ENCODE data around the gene NLRP11.
A peak's percentile ranks its signal among the peaks of the same experiment; 100 is the strongest.
"Not testable (repeated sequence)": the region's sequence is repeated elsewhere in the genome, so short reads cannot be mapped to it uniquely, and the experiment has no call there.

Gene NLRP11

DNA sequence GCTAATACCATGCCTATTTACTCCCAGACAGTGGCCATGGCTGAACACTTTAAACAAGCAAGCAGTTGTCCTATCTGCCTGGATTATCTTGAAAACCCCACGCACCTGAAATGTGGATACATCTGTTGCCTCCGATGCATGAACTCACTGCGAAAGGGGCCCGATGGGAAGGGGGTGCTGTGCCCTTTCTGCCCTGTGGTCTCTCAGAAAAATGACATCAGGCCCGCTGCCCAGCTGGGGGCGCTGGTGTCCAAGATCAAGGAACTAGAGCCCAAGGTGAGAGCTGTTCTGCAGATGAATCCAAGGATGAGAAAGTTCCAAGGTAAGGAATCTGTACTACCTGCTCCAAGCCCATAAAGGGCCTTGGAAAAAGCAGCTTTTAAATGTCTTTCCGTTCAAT is 54.3 kb downstream of the NLRP11 start:
- peak in 1 of 2 donors; percentile 17 for DNase-seq

DNA sequence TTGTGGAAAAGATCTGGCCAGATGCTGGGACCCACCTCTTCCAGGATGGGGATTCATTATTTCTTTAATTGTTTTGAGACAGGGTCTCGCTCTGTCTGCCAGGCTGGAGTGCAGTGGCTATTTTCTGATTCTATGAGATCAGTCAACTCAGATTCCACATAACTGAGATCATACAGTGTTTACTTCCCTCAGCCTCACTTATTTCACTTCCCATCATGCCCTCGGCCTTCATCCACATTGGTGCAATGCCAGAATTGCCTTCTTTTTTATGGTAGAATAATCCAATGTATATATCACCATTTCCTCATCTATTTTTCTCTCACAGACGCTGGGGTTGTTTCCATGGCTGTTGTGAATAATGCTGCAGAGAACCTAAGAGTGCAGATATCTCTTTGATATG is 62.2 kb downstream of the NLRP11 start:
- DNase-seq = not testable (repeated sequence)

DNA sequence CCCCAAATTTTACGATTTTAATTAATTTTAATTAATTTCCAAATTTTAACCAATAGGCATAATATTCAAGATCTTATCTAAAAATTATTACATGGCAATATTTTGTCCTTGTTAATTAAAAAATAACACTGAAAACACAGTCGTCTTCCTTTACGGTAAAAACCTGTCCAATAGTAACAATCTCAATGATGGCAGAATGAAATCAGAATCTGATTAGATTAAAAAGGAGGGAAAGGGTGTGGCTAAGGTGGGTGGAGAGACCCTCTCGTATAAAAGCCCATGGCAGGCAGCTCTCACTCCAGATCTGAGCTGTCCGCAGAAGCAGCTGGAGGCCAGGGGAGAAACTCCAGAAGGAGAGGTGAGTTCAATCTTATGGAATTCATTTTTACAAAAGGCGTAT is 63.0 kb downstream of the NLRP11 start, which contains the start of gene RFPL4AL1:
Gene RFPL4AL1, plus strand, starts transcription at position 301 of the 400 bp plus-strand sequence. CDS start 2,687 bp downstream, outside the sequence.
- DNase-seq = not testable (repeated sequence)

DNA sequence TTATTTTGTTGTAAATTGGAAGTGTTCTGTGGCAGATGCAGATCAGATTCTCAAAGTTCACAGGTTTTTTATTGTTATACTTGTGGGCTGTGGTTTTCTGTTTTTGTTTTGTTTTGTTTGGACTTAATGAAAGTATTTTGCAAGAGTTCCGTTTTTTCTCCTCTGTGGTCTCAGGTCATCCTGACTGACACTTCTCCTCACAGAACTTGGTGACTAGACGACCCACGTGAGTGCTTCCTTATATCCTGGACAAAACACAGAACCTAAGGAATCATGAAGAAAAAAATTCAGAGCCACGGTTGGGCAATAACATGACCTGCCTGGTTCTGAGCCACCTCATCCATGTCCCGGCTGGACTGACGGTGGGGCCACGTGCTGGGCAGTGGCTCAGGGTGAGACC is 65.3 kb downstream of the NLRP11 start:
- no peak for DNase-seq

DNA sequence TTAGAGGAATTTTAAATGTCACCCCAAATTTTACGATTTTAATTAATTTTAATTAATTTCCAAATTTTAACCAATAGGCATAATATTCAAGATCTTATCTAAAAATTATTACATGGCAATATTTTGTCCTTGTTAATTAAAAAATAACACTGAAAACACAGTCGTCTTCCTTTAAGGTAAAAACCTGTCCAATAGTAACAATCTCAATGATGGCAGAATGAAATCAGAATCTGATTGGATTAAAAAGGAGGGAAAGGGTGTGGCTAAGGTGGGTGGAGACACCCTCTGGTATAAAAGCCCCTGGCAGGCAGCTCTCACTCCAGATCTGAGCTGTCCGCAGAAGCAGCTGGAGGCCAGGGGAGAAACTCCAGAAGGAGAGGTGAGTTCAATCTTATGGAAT is 73.0 kb downstream of the NLRP11 start, which contains the start of gene RFPL4A:
Gene RFPL4A, plus strand, starts transcription at position 301 of the 400 bp plus-strand sequence. CDS start 2,704 bp downstream, outside the sequence.
- not testable (repeated sequence) for DNase-seq

DNA sequence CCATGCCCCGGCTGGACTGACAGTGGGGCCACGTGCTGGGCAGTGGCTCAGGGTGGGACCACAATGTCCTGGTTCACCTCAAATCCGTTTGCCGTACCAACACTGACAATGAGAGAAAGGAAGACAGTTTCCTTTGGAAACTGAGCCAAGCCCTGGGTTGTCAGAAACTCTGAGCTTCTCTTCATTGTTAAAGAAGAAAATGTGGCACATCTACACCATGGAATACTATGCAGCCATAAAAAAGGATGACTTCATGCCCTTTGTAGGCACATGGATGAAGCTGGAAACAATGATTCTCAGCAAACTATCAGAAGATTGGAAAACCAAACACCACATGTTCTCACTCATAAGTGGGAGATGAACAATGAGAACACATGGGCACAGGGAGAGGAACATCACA is 75.0 kb downstream of the NLRP11 start:
- not testable (repeated sequence) for DNase-seq

DNA sequence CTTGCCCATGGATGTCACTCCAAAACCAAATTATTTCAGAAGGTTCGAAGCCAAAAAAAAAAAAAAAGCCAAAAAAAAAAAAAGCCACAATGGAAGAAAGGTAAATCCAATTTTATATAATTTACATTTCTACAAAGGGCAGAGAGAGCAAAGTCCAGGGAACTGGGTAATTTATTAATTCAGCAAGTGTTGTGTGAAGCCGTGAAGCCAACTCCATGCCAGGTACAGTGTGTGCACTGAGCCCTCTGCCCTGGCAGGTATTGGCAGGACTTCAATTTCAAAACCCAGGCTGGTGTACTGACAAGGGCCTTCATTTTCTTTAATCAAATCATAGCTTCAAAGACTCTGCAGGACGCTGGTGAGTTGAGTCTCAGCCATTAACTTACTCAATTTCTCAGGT is 78.4 kb downstream of the NLRP11 start:
- no peak for DNase-seq

DNA sequence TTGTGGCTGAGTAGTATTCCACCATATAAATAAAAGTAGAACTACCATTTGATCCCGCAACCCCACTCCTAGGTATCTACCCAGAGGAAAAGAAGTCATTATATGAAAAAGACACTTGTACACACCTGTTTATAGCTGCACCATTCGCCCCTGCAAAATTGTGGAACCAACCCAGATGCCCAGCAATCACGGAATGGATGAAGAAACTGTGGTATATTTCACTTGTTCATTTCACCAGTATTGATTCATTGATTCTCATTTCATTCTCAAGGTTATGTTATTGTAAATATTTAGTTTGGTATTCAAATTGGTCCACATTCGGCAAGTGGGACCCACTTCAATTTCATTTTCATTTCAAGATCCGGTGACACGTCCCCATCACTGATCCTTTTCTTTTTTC is 81.1 kb downstream of the NLRP11 start:
- no peak for DNase-seq

- DNase-seq = no peak
Observed at GRCh38 chr19:55738302-55738701, 93.5 kb downstream of the NLRP11 start, which contains the start of gene NLRP9. TSS of gene NLRP9 (minus strand) at chr19:55738402. CDS start at chr19:55738374, 28 bp downstream.
